ENCODE data around the gene ATMIN. TPM values are rescaled to one million over a fixed set of nuclear protein-coding genes. Genes with fewer than 3 reads are reported as not detected.

The ATMIN gene
- total RNA-seq, 1 donor from 2014 or later: 50.1 TPM

- Mint-ChIP-seq H3K4me3 (ENCODE audit: low read depth) (no peak overlapping the region), H3K27ac (no peak overlapping the region), H3K27me3 (no peaks in the 10 kb centered on the region), H3K9me3 (ENCODE audit: low read depth) (peaks cover 12% of the 10 kb centered on the region), H3K4me1 (ENCODE audit: low read depth) (peaks cover 29% of the 10 kb centered on the region), H3K36me3 (ENCODE audit: insufficient read depth) (peaks cover 10% of the 10 kb centered on the region)
- no peak for DNase-seq (ENCODE audit: low spot score, unreplicated experiment)
- no peak for TF ChIP-seq CTCF (IDR thresholded peaks at IDR 0.05; ENCODE audit: unreplicated experiment)
These were observed 34.3 kb upstream of the ATMIN start for GRCh38 chr16:81001330-81001729.

- no peak overlapping the region for H3K4me3 Mint-ChIP-seq (ENCODE audit: low read depth)
- no peak for TF ChIP-seq CTCF (IDR thresholded peaks at IDR 0.05; ENCODE audit: unreplicated experiment)
- DNase-seq (ENCODE audit: low spot score, unreplicated experiment): no peak
- peak overlapping the region; percentile 73 for H3K27ac Mint-ChIP-seq
- peaks cover 19% of the 10 kb centered on the region for H3K4me1 Mint-ChIP-seq (ENCODE audit: low read depth)
- peaks cover 10% of the 10 kb centered on the region for H3K36me3 Mint-ChIP-seq (ENCODE audit: insufficient read depth)
- H3K27me3 Mint-ChIP-seq: no peaks in the 10 kb centered on the region
- peaks cover 12% of the 10 kb centered on the region for H3K9me3 Mint-ChIP-seq (ENCODE audit: low read depth)
These were observed 32.6 kb upstream of the ATMIN start for GRCh38 chr16:81003064-81003463.

- Mint-ChIP-seq H3K27me3 (no peaks in the 10 kb centered on the region), H3K27ac (no peak overlapping the region), H3K4me1 (ENCODE audit: low read depth) (peaks cover 19% of the 10 kb centered on the region), H3K36me3 (ENCODE audit: insufficient read depth) (peaks cover 8% of the 10 kb centered on the region), H3K4me3 (ENCODE audit: low read depth) (no peak overlapping the region), H3K9me3 (ENCODE audit: low read depth) (peaks cover 11% of the 10 kb centered on the region)
- DNase-seq (ENCODE audit: low spot score, unreplicated experiment): no peak
- no peak for TF ChIP-seq CTCF (IDR thresholded peaks at IDR 0.05; ENCODE audit: unreplicated experiment)
These were observed 31.8 kb upstream of the ATMIN start for GRCh38 chr16:81003610-81004460.

- TF ChIP-seq CTCF (IDR thresholded peaks at IDR 0.05; ENCODE audit: unreplicated experiment): peak; percentile 75
- peaks cover 1% of the 10 kb centered on the region for H3K36me3 Mint-ChIP-seq (ENCODE audit: insufficient read depth)
- DNase-seq (ENCODE audit: low spot score, unreplicated experiment): no peak
- H3K27me3 Mint-ChIP-seq: no peaks in the 10 kb centered on the region
- peaks cover 19% of the 10 kb centered on the region for H3K4me1 Mint-ChIP-seq (ENCODE audit: low read depth)
- H3K4me3 Mint-ChIP-seq (ENCODE audit: low read depth): peak overlapping the region; percentile 70
- H3K27ac Mint-ChIP-seq: peak overlapping the region; percentile 90
- H3K9me3 Mint-ChIP-seq (ENCODE audit: low read depth): peaks cover 1% of the 10 kb centered on the region
These were observed 30.8 kb upstream of the ATMIN start for GRCh38 chr16:81004646-81005353.

- Mint-ChIP-seq H3K27me3 (no peaks in the 10 kb centered on the region), H3K4me1 (ENCODE audit: low read depth) (peaks cover 19% of the 10 kb centered on the region), H3K36me3 (ENCODE audit: insufficient read depth) (no peaks in the 10 kb centered on the region), H3K9me3 (ENCODE audit: low read depth) (no peaks in the 10 kb centered on the region), H3K27ac (peak overlapping the region; percentile 100), H3K4me3 (ENCODE audit: low read depth) (peak overlapping the region; percentile 92)
- no peak for TF ChIP-seq CTCF (IDR thresholded peaks at IDR 0.05; ENCODE audit: unreplicated experiment)
- peak; percentile 12 for DNase-seq (ENCODE audit: low spot score, unreplicated experiment)
These were observed 30.0 kb upstream of the ATMIN start for GRCh38 chr16:81005610-81006161.

Data from progenitor cell of endocrine pancreas (in vitro differentiated cells).